ENCODE data around the gene CFAP54. TPM values are rescaled to one million over a fixed set of nuclear protein-coding genes. Genes with fewer than 3 reads are reported as not detected.

The CFAP54 gene
- 0.59 to 1.6 TPM (median 1.4 TPM) in 5 replicates for total RNA-seq (2022; extraction: Qiagen RNA extraction)

GRCh38 chr12:96489392-96490056 is at the start of gene CFAP54:
TSS of gene CFAP54 (plus strand) at chr12:96489577. CDS start at chr12:96489610, 33 bp downstream.

GRCh38 chr12:96906849-96907670 is 417.7 kb downstream of the CFAP54 start, which contains the start of gene NEDD1:
TSS of gene NEDD1 (plus strand) at chr12:96907257. CDS start at chr12:96909760, 2,503 bp downstream.

Other genes with a start within 250 kb of the CFAP54 start
- gene CDK17, start 89.1 kb upstream of the CFAP54 start, total RNA-seq (2022; extraction: Qiagen RNA extraction), result 9.9 to 14.5 TPM (median 12.7 TPM) in 5 replicates